ENCODE results near the gene ATP13A1.
A peak's percentile ranks its signal among the peaks of the same experiment; 100 is the strongest.

ATP13A1 gene

GRCh38 chr19:19643158-19644053 is 20.1 kb downstream of the ATP13A1 start, which contains the start of gene GMIP:
Gene GMIP, minus strand, starts transcription at chr19:19643657. Its CDS starts 128 bp downstream, at chr19:19643529.
- no peak for TF ChIP-seq ZNF274 (IDR thresholded peaks at IDR 0.05; ENCODE audit: low read depth, low read length)
- H3K4me3 ChIP-seq (ENCODE audit: low read length), result peak within 1 kb of the TSS; percentile 70

DNA sequence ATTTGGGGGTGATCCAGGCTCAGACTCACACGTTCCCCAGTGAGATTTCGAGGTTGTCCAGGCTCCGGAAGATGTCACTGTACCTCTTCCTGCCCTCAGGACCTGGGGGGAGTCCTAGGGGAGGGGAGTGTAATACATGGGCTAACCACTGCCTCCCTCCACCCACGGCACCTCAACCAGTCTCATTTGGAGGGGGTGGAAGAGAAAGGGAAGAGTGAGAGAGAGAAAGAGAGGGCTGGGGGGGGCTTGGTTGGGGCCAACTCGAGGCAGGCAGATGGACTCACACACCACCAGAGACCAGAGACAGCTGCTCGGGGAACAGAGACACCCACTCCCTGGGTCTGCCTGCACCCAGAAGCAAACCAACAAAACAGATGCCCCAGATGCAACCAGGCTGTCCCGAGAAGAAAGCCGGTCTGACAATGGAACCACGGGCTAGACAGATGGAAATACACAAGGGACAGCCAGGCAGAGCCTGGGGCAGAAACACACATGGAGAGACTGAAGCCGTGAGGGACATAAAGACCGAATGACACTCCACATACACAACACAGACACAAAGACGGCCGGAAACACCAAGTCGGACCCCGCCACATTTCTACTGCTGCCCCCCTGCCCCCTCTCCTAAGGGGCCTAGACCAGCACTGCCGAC is 20.8 kb downstream of the ATP13A1 start:
- TF ChIP-seq ZNF274 (IDR thresholded peaks at IDR 0.05; ENCODE audit: low read depth, low read length), result no peak
- peak overlapping the region; percentile 70 for H3K4me3 ChIP-seq (ENCODE audit: low read length)

GRCh38 chr19:19637523-19638251 is 25.8 kb downstream of the ATP13A1 start:
- no peak for TF ChIP-seq ZNF274 (IDR thresholded peaks at IDR 0.05; ENCODE audit: low read depth, low read length)
- no peak overlapping the region for H3K4me3 ChIP-seq (ENCODE audit: low read length)

DNA sequence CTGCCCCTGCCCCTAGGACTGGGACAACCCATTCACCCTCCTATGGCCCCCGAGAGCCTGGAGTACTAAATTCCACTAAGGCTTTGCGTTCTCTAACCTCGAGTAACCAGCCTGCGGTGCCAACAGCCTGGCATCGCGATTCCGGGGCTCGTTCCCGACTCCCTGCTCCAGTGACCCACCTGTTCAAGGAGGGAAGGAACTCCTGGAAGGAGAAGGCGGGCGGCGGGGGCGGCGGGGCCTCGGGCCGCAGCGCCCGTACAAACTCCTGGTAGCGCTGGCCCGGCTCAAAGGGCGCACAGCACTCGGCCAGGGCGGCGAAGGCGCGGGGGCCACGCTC is 26.3 kb downstream of the ATP13A1 start:
- H3K4me3 ChIP-seq (ENCODE audit: low read length), result no peak overlapping the region
- no peak for TF ChIP-seq ZNF274 (IDR thresholded peaks at IDR 0.05; ENCODE audit: low read depth, low read length)

DNA sequence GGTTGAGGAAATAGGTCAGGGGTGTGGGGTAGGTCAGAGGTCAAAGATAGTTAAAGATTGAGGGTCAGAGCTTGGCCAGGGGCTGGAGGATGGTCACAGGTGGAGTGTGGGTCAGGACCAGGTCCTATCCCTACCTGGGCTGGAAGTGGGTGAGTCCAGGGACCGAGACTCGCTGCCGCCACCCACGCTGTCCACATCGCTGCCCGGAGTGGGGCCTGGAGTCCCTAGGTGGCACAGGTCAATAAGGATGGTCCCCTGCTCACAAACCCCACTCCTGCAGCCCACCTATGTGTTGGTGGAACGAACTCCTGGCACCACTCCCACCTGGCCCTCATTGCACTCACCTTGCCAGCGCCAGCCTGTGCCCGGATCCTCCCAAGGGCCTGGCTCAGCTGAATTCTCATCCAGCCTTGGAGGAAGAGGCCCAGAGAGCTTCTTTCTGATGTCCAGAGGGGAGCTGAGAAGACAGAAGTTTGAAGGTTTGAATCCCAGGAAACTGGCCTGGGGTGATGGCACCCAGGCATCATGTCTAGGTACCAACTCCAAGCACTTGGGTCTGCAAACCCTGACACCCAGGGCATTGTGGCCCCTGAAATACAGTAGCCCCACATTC is 26.8 kb downstream of the ATP13A1 start:
- H3K4me3 ChIP-seq (ENCODE audit: low read length), result no peak overlapping the region
- TF ChIP-seq ZNF274 (IDR thresholded peaks at IDR 0.05; ENCODE audit: low read depth, low read length), result no peak

- H3K4me3 ChIP-seq (ENCODE audit: low read length), result no peak overlapping the region
- TF ChIP-seq ZNF274 (IDR thresholded peaks at IDR 0.05; ENCODE audit: low read depth, low read length), result no peak
Observed at GRCh38 chr19:19635313-19635702, 28.2 kb downstream of the ATP13A1 start.

DNA sequence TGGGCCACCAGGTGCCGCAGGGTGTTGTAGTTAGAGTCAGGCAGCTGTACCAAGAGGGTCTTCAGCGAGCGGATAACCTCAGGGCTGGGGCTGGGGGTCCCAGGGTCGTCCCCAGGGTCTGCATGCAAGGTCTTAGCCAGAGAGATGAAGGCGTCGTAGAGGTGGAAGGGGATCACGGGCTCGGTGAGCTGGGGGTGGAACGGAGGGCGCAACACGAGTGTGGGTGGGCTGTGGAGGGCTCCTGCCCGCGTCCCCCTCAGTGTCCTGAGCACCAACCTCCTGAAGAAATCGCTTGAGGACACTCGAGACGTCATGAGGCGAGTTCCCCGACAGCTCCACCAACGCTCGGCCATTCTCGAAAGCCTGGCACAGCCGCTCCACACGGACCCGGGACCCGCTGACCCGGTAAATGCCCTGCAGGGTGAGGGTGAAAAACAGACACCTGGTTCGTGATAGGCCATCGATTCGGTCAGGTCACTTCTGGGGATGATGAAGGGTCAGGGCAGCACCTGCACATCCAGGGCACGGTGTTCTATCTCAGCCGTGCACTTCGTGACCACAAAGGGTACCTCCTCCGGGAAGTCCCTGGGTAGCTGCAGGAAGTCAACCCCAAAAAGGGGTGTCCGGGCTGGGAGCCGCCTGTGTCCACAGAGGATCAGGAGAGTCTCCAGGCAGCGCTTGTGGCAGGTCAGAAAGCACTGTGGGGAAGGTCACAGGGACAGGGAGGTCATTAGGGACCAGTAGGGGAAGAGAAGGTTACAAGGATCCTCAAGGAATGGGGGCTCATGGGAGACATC is 28.8 kb downstream of the ATP13A1 start:
- no peak overlapping the region for H3K4me3 ChIP-seq (ENCODE audit: low read length)
- TF ChIP-seq ZNF274 (IDR thresholded peaks at IDR 0.05; ENCODE audit: low read depth, low read length), result no peak

DNA sequence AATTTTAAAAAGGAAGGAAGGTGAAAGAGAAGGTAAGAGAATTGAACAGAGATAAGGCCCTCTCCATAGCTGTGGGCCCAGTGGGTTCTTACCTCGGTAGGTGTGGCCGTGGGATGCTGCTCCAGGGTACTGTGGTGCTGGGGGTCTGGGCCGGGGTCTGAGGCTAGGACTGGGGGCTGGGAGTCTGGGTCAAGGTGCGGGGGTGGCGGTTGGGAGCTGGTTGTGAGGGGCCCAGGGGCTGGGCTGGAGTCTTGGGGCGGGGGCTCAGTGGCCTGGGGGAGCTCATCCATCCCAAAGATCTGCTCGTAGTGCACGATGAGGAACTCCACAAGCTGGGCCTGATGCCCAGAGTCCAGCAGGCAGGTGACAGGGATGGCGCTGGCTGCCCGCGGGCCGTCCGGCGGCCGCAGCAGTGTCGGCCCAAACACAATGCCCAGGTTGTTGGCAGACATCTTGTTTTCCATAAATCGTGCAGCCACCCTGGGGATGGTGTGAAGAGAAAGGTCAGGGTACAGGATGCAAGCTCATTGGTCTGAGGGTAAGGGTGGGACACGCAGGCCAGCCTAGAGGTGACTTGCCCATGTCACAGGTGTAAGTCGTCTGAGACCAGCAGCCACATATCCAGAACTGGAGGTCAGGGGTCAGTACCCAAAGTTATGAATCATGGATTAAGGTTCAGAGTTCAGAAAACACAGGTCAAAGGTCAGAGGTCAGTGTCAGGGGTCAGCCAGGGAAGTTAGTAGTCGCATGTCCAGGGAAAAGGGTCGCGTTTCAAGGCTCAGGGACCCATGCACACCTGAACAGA is 29.6 kb downstream of the ATP13A1 start:
- H3K4me3 ChIP-seq (ENCODE audit: low read length), result no peak overlapping the region
- no peak for TF ChIP-seq ZNF274 (IDR thresholded peaks at IDR 0.05; ENCODE audit: low read depth, low read length)

DNA sequence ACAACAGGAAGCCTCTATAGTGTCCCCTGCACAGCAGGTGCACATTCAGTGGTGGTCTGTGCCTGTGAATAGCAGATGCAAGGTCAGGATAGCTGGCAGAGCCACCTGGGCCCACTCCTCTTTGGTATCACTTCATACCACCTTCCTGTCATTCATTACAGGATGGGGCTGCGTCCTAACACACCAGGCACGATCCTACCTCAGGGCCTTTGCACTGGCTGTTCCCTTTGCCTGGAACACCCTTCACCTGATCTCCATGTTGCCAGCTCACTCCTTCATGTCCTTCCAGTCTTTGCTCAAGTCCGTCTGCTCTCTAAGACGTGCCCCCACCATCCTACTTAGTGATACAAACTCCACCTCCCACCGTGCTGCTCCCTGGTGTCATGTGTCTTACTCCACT is 30.8 kb downstream of the ATP13A1 start:
- H3K4me3 ChIP-seq (ENCODE audit: low read length), result no peak overlapping the region
- TF ChIP-seq ZNF274 (IDR thresholded peaks at IDR 0.05; ENCODE audit: low read depth, low read length), result no peak

DNA sequence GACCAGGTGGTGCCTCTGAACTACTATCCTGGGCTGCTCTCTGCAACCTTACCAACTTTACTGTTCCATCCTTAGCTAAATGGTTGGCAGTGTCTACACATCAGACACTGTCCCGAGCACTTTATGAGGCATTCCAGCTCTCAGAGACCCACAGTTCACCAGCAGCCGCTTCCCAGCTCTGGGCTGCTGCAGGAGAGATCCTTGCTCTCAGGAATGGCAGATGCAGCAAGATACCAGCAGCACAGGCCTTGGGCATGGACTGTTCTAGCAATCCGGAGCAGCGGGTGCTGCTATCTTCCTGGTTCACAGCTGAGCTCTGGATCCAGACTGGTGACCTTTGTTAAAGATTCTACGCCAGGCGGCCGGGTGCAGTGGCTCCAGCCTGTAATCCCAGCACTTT is 32.1 kb downstream of the ATP13A1 start:
- no peak for TF ChIP-seq ZNF274 (IDR thresholded peaks at IDR 0.05; ENCODE audit: low read depth, low read length)
- no peak overlapping the region for H3K4me3 ChIP-seq (ENCODE audit: low read length)

GRCh38 chr19:19630426-19630825 is 33.0 kb downstream of the ATP13A1 start:
- TF ChIP-seq ZNF274 (IDR thresholded peaks at IDR 0.05; ENCODE audit: low read depth, low read length), result no peak
- no peak overlapping the region for H3K4me3 ChIP-seq (ENCODE audit: low read length)

DNA sequence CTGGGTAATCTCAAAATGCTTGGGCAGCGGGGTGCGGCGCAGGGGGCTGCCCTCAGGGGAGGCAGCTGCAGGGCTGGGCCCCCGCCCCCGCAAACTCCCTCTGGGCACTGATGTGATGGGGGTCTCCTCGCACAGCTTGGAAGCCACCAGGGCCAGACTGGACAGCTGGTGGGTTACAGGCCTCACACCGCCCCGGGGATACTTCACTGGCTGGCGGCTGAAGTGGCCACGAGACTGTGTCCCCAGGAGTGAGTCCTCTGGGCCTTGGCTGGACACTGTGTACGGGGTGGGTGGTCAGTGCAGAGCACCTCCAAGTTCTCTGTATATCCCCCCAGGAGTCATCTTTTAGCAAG is 33.4 kb downstream of the ATP13A1 start:
- H3K4me3 ChIP-seq (ENCODE audit: low read length), result no peak overlapping the region
- no peak for TF ChIP-seq ZNF274 (IDR thresholded peaks at IDR 0.05; ENCODE audit: low read depth, low read length)
